SK-N-SH (cell line): Measurements from ENCODE around the gene C17orf67. TPM values are rescaled to one million over a fixed set of nuclear protein-coding genes. Genes with fewer than 3 reads are reported as not detected.

Experiments
- CTCF ChIA-PET: fragments of 300-600, 350-600 bp; formaldehyde crosslinking; extraction: SDS; loops from one replicate; lab custom pipeline; 2021; lab: Yijun Ruan, JAX
- POLR2A ChIA-PET: fragments of 350-600 bp; sonication (Branson Sonifier 250); formaldehyde crosslinking; extraction: SDS; loops from one replicate; lab custom pipeline; 2020; ENCODE audit warnings: antibody characterized with exemption, inconsistent platforms; lab: Yijun Ruan, JAX
- DNase-seq: peaks from one replicate; pipeline ENCODE4 v3.0.0; 2012
- H2AFZ ChIP-seq: fragments of 200-600 bp; sonication (generic); 2 replicates; pipeline ENCODE4 v1.8.1; 2016; ENCODE audit warnings: antibody characterized with exemption, mild to moderate bottlenecking, low read depth
- H3F3A ChIP-seq: fragments of 200-600 bp; sonication (generic); replicated peaks from 2 replicates; pipeline ENCODE3; 2016; ENCODE audit warnings: antibody characterized with exemption, mild to moderate bottlenecking; ENCODE audit not compliant: insufficient read depth
- H3K27ac ChIP-seq, 2 experiments: fragments of 200-500 bp in 1 of 2; fragments of 200-600 bp in 1 of 2; sonication (Bioruptor generic) in 1 of 2; sonication (generic), shearing (Covaris generic) in 1 of 2; 2 replicates each; pipeline versions ENCODE4 v1.5.1 to v1.6.1; 2014 to 2016; ENCODE audit warnings: low read depth in 2 of 2, inconsistent platforms in 1 of 2, low read length in 1 of 2, mild to moderate bottlenecking in 1 of 2, mixed read lengths in 1 of 2
- H3K27me3 ChIP-seq: fragments of 200-600 bp; sonication (generic), shearing (Covaris generic); 2 replicates; pipeline ENCODE4 v1.6.1; 2016; ENCODE audit warnings: mixed run types; ENCODE audit not compliant: insufficient read depth
- H3K36me3 ChIP-seq, 2 experiments: fragments of 200-500 bp in 1 of 2; fragments of 200-600 bp in 1 of 2; sonication (Bioruptor generic) in 1 of 2; sonication (generic) in 1 of 2; replicated peaks in 1 of 2; 2 replicates each; pipeline versions ENCODE3 to v1.5.1; 2014 to 2016; ENCODE audit warnings: low read length in 1 of 2, mild to moderate bottlenecking in 1 of 2; ENCODE audit not compliant: insufficient read depth in 2 of 2, control insufficient read depth in 1 of 2
- H3K4me1 ChIP-seq, 2 experiments: fragments of 200-500 bp in 1 of 2; fragments of 200-600 bp in 1 of 2; sonication (Bioruptor generic) in 1 of 2; sonication (generic), shearing (Covaris generic) in 1 of 2; 2 replicates each; pipeline versions ENCODE4 v1.5.1 to v1.6.1; 2014 to 2016; ENCODE audit warnings: low read depth in 1 of 2, low read length in 1 of 2, mixed run types in 1 of 2; ENCODE audit not compliant: insufficient read depth in 2 of 2, control insufficient read depth in 1 of 2
- H3K4me2 ChIP-seq: fragments of 200-600 bp; sonication (generic), shearing (Covaris generic); 2 replicates; pipeline ENCODE4 v1.6.1; 2017; ENCODE audit warnings: mixed run types
- H3K4me3 ChIP-seq, 2 experiments: fragments of 200-500 bp in 1 of 2; fragments of 200-600 bp in 1 of 2; sonication (Bioruptor generic) in 1 of 2; sonication (generic), shearing (Covaris generic) in 1 of 2; 2 replicates each; pipeline versions ENCODE4 v1.5.1 to v1.8.1; 2014 to 2016; ENCODE audit warnings: low read depth in 2 of 2, inconsistent platforms in 1 of 2, low read length in 1 of 2, mild to moderate bottlenecking in 1 of 2, mixed read lengths in 1 of 2, moderate library complexity in 1 of 2
- H3K79me2 ChIP-seq: fragments of 200-600 bp; sonication (generic); 2 replicates; pipeline ENCODE4 v1.8.1; 2017; ENCODE audit warnings: mild to moderate bottlenecking; ENCODE audit not compliant: insufficient read depth
- H3K9ac ChIP-seq: fragments of 200-600 bp; sonication (generic); 2 replicates; pipeline ENCODE4 v1.6.1; 2017; ENCODE audit warnings: mixed run types
- H3K9me2 ChIP-seq: fragments of 200-600 bp; sonication (generic); 2 replicates; pipeline ENCODE4 v1.6.1; 2017; ENCODE audit warnings: mixed run types
- H3K9me3 ChIP-seq: fragments of 200-600 bp; sonication (generic); 2 replicates; pipeline ENCODE4 v1.6.1; 2017; ENCODE audit warnings: mixed run types, mild to moderate bottlenecking, moderate library complexity
- H4K20me1 ChIP-seq: fragments of 200-600 bp; sonication (generic); 2 replicates; pipeline ENCODE4 v1.6.1; 2017; ENCODE audit warnings: mild to moderate bottlenecking, mixed run types; ENCODE audit not compliant: insufficient read depth
- EZH2phosphoT487 ChIP-seq: fragments of 200-600 bp; sonication (generic); IDR thresholded peaks from 2 replicates; pipeline ENCODE4 v1.6.1; 2017; ENCODE audit warnings: low read depth, mixed run types, mild to moderate bottlenecking, antibody characterized with exemption, moderate library complexity, borderline replicate concordance
- FOSL2 ChIP-seq: IDR thresholded peaks from 2 replicates; pipeline ENCODE4 v1.4.0; 2012; ENCODE audit warnings: low read depth, mild to moderate bottlenecking, moderate library complexity, borderline replicate concordance
- FOXJ3 ChIP-seq: sonication (generic); formaldehyde crosslinking; IDR thresholded peaks from 2 replicates; pipeline ENCODE4 v1.5.1; 2020; ENCODE audit warnings: mild to moderate bottlenecking, missing genetic modification reagents
- GABPA ChIP-seq: IDR thresholded peaks from 2 replicates; pipeline ENCODE4 v1.4.0; 2012; ENCODE audit warnings: low read depth, mild to moderate bottlenecking
- GATA2 ChIP-seq: sonication (generic); formaldehyde crosslinking; IDR thresholded peaks from 2 replicates; pipeline ENCODE4 v1.5.0; 2020; ENCODE audit warnings: mild to moderate bottlenecking, missing genetic modification reagents
- JUND ChIP-seq: IDR thresholded peaks from 2 replicates; pipeline ENCODE4 v1.4.0; 2012
- MEF2A ChIP-seq: IDR thresholded peaks from 2 replicates; pipeline ENCODE4 v1.4.0; 2012; ENCODE audit warnings: low read depth, borderline replicate concordance
- MXI1 ChIP-seq: IDR thresholded peaks from 2 replicates; pipeline ENCODE4 v1.6.1; 2012; ENCODE audit warnings: mild to moderate bottlenecking, low read depth, low read length, improper control_type of control experiment
- POLR2AphosphoS5 ChIP-seq: IDR thresholded peaks from 2 replicates; pipeline ENCODE4 v1.6.1; 2012; ENCODE audit warnings: low read depth, low read length
- RCOR1 ChIP-seq: fragments of 150-350 bp; IDR thresholded peaks from 2 replicates; pipeline ENCODE4 v1.6.1; 2017; ENCODE audit warnings: antibody characterized with exemption, low read length
- RXRA ChIP-seq: IDR thresholded peaks from 2 replicates; pipeline ENCODE4 v1.4.0; 2012; ENCODE audit warnings: low read depth, mild to moderate bottlenecking, borderline replicate concordance
- TAF1 ChIP-seq: IDR thresholded peaks from 2 replicates; pipeline ENCODE4 v1.6.1; 2012; ENCODE audit warnings: low read depth, mild to moderate bottlenecking, low read length, moderate library complexity, borderline replicate concordance
- WGBS: methylation state at CpG from one replicate; pipeline ENCODE4 v1.1.6; 2017; ENCODE audit warnings: low lambda C conversion rate; 5-methylcytosine and 5-hydroxymethylcytosine counted together
- polyA plus RNA-seq, 3 experiments: library from polyadenylated mRNA; depleted of rRNA; stranded (reverse); fragments of >200 nt; gene quantifications; 2 replicates each; pipeline ENCODE4 v1.2.3, GENCODE V29; 2012
- TF ChIP-seq, protein P1 (sequence below): IDR thresholded peaks from 2 replicates; pipeline ENCODE4 v1.6.1; 2012; ENCODE audit warnings: mild to moderate bottlenecking, low read depth, low read length, moderate library complexity

C17orf67 gene
- polyA plus RNA-seq, 1 of the 3 experiments (the other 2 are of a cell fraction) = 1.7 TPM

DNA sequence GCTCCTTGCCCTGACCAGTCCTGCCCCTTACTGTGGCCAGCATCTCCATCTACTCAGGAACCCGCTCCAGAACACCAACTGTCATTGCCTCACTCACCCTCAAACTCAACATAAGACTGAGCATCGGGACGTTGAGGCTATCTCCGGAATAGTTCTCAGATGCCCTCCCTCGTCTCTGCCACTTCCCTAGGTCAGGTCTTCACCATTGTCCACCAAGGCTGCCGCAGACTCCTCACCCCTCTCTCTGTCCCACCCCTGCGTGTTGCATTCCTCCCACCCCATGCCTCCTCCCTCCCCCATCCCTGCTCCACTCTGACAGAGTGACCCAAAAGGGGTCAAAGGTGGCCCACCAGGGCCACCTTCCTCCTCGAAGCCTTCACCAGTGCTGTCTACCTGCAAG is 37.2 kb downstream of the C17orf67 start (continued):
- TF ChIP-seq MEF2A = no peak
- no peak for TF ChIP-seq GATA2 (CRISPR knock-in tag)
- TF ChIP-seq RXRA = no peak
- no peak for TF ChIP-seq JUND
- TF ChIP-seq TAF1 = no peak
- TF ChIP-seq GABPA = no peak

DNA sequence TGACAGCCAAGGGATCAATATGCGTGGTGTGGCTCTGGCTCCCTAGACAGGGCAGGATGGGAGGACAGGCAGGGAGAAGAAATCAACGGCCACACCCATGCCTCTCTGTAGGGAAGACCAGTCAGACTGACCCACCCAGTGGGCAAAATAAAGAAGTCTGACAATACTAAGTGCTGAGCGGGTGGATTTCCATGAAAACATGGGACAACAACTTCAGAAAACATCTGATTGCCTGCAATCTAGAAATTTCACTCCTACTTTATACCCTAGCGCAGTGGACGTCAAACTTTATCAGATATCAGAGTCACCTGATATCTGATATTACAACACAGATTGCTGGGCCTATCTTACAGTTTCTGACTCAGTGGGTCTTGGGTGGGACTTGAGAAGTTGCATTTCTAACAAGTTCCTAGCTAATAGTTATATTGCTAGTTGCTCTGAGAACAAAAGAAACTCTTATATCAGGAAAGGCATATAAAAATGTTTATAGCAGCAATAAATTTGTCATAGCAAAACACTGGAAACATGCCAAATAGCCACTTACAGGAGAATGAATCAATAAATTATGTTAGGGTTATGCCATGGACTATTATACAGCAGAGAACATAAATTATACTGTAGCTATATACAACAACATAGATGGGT is 38.4 kb downstream of the C17orf67 start:
- no peaks in the 10 kb centered on the region for H3K9me2 ChIP-seq
- WGBS = 29% methylated on average over 5 of the region's 5 CpGs
- H3K4me3 ChIP-seq = no peak overlapping the region
- H3K36me3 ChIP-seq = no peaks in the 10 kb centered on the region
- TF ChIP-seq FOSL2 = no peak
- TF ChIP-seq RCOR1 = no peak
- TF ChIP-seq, protein P1, sequence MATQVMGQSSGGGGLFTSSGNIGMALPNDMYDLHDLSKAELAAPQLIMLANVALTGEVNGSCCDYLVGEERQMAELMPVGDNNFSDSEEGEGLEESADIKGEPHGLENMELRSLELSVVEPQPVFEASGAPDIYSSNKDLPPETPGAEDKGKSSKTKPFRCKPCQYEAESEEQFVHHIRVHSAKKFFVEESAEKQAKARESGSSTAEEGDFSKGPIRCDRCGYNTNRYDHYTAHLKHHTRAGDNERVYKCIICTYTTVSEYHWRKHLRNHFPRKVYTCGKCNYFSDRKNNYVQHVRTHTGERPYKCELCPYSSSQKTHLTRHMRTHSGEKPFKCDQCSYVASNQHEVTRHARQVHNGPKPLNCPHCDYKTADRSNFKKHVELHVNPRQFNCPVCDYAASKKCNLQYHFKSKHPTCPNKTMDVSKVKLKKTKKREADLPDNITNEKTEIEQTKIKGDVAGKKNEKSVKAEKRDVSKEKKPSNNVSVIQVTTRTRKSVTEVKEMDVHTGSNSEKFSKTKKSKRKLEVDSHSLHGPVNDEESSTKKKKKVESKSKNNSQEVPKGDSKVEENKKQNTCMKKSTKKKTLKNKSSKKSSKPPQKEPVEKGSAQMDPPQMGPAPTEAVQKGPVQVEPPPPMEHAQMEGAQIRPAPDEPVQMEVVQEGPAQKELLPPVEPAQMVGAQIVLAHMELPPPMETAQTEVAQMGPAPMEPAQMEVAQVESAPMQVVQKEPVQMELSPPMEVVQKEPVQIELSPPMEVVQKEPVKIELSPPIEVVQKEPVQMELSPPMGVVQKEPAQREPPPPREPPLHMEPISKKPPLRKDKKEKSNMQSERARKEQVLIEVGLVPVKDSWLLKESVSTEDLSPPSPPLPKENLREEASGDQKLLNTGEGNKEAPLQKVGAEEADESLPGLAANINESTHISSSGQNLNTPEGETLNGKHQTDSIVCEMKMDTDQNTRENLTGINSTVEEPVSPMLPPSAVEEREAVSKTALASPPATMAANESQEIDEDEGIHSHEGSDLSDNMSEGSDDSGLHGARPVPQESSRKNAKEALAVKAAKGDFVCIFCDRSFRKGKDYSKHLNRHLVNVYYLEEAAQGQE = no peak
- TF ChIP-seq MEF2A = no peak
- no peak for TF ChIP-seq EZH2phosphoT487
- no peak for TF ChIP-seq MXI1
- no peak for TF ChIP-seq FOXJ3 (CRISPR knock-in tag)
- no peak for TF ChIP-seq RXRA
- no peak for TF ChIP-seq POLR2AphosphoS5
- no peak overlapping the region for H3K4me2 ChIP-seq
- H2AFZ ChIP-seq = no peak overlapping the region
- H4K20me1 ChIP-seq = no peaks in the 10 kb centered on the region
- H3F3A ChIP-seq = no peaks in the 10 kb centered on the region
- ChIA-PET CTCF (interaction anchor here (0.7 to 2.5 kb wide), 4 partner anchors 15 to 159 kb away, joined by 3 to 13 read pairs (median 5); no protein-coding TSS in a partner anchor), POLR2A (no interaction called here)
- H3K79me2 ChIP-seq = no peaks in the 10 kb centered on the region
- H3K4me1 ChIP-seq = no peaks in the 10 kb centered on the region
- no peaks in the 10 kb centered on the region for H3K9me3 ChIP-seq
- H3K27me3 ChIP-seq = no peaks in the 10 kb centered on the region
- no peak overlapping the region for H3K27ac ChIP-seq
- no peak for DNase-seq
- H3K9ac ChIP-seq = no peak overlapping the region
